COLO829 (cell line): ENCODE measurements around the gene SDS.

Source experiments
- DNase-seq: peaks from one replicate; pipeline ENCODE4 v3.0.0; 2012; ENCODE audit warnings: low spot score

The SDS gene

GRCh38 chr12:113425960-113426453, 22.3 kb upstream of the SDS start:
- no peak for DNase-seq

- DNase-seq, result peak; percentile 32
Observed at GRCh38 chr12:113424915-113425823, 21.5 kb upstream of the SDS start.

GRCh38 chr12:113424456-113424855, 20.8 kb upstream of the SDS start:
- DNase-seq, result no peak

GRCh38 chr12:113422886-113423669, 19.4 kb upstream of the SDS start:
- no peak for DNase-seq

GRCh38 chr12:113422030-113422885, 18.6 kb upstream of the SDS start, which contains the start of gene SDSL:
Gene SDSL, plus strand, starts transcription at chr12:113422380. Its CDS starts 5,603 bp downstream, at chr12:113427983.
- peak; percentile 77 for DNase-seq

- DNase-seq, result no peak
Observed at GRCh38 chr12:113420996-113421595, 17.4 kb upstream of the SDS start.

- no peak for DNase-seq
Observed at GRCh38 chr12:113418213-113418879, 14.7 kb upstream of the SDS start.

- no peak for DNase-seq
Observed at GRCh38 chr12:113416091-113416754, 12.5 kb upstream of the SDS start.

GRCh38 chr12:113414519-113415038, 10.9 kb upstream of the SDS start:
- DNase-seq, result no peak

- DNase-seq, result peak; percentile 48
Observed at GRCh38 chr12:113413488-113413939, 9.8 kb upstream of the SDS start.

- DNase-seq, result no peak
Observed at GRCh38 chr12:113409462-113410124, 5.9 kb upstream of the SDS start.

- no peak for DNase-seq
Observed at GRCh38 chr12:113408756-113409298, 5.1 kb upstream of the SDS start.

- no peak for DNase-seq
Observed at GRCh38 chr12:113407931-113408600, 4.4 kb upstream of the SDS start.

- DNase-seq, result no peak
Observed at GRCh38 chr12:113405694-113406093, 2.0 kb upstream of the SDS start.

GRCh38 chr12:113402586-113403260, 964 bp downstream of the SDS start:
- DNase-seq, result no peak

GRCh38 chr12:113401066-113402000, 2.4 kb downstream of the SDS start:
- DNase-seq, result no peak

GRCh38 chr12:113400362-113400761, 3.3 kb downstream of the SDS start:
- no peak for DNase-seq
